ENCODE results near the gene CTNNA2.

The CTNNA2 gene

GRCh38 chr2:80496346-80496745 is 983.5 kb downstream of the CTNNA2 start:
- DNase-seq (ENCODE audit: low read depth), result no peak

GRCh38 chr2:80496775-80497174 is 983.9 kb downstream of the CTNNA2 start:
- no peak for DNase-seq (ENCODE audit: low read depth)

GRCh38 chr2:80499095-80499494 is 986.2 kb downstream of the CTNNA2 start:
- peak; percentile 2 for DNase-seq (ENCODE audit: low read depth)

- DNase-seq (ENCODE audit: low read depth), result no peak
Observed at GRCh38 chr2:80501874-80502624, 989.2 kb downstream of the CTNNA2 start.

GRCh38 chr2:80506563-80506962 is 993.7 kb downstream of the CTNNA2 start:
- DNase-seq (ENCODE audit: low read depth), result no peak

- no peak for DNase-seq (ENCODE audit: low read depth)
Observed at GRCh38 chr2:80510716-80511115, 997.9 kb downstream of the CTNNA2 start.

- DNase-seq (ENCODE audit: low read depth), result no peak
Observed at GRCh38 chr2:80515964-80516363, 1003.1 kb downstream of the CTNNA2 start.

- no peak for DNase-seq (ENCODE audit: low read depth)
Observed at GRCh38 chr2:80517316-80517715, 1004.5 kb downstream of the CTNNA2 start.

- no peak for DNase-seq (ENCODE audit: low read depth)
Observed at GRCh38 chr2:80519121-80519643, 1006.3 kb downstream of the CTNNA2 start.

GRCh38 chr2:80519699-80520291 is 1006.9 kb downstream of the CTNNA2 start:
- no peak for DNase-seq (ENCODE audit: low read depth)

GRCh38 chr2:80525152-80525551 is 1012.3 kb downstream of the CTNNA2 start:
- no peak for DNase-seq (ENCODE audit: low read depth)

- DNase-seq (ENCODE audit: low read depth), result no peak
Observed at GRCh38 chr2:80527119-80527518, 1014.3 kb downstream of the CTNNA2 start.

GRCh38 chr2:80529466-80530165 is 1016.8 kb downstream of the CTNNA2 start:
- no peak for DNase-seq (ENCODE audit: low read depth)

GRCh38 chr2:80530442-80531064 is 1017.7 kb downstream of the CTNNA2 start:
- DNase-seq (ENCODE audit: low read depth), result no peak

- DNase-seq (ENCODE audit: low read depth), result no peak
Observed at GRCh38 chr2:80531319-80531718, 1018.5 kb downstream of the CTNNA2 start.

- no peak for DNase-seq (ENCODE audit: low read depth)
Observed at GRCh38 chr2:80545420-80546210, 1032.8 kb downstream of the CTNNA2 start.

- no peak for DNase-seq (ENCODE audit: low read depth)
Observed at GRCh38 chr2:80546766-80547165, 1033.9 kb downstream of the CTNNA2 start.

- no peak for DNase-seq (ENCODE audit: low read depth)
Observed at GRCh38 chr2:80547344-80547743, 1034.5 kb downstream of the CTNNA2 start.

- no peak for DNase-seq (ENCODE audit: low read depth)
Observed at GRCh38 chr2:80548469-80548868, 1035.6 kb downstream of the CTNNA2 start.

- DNase-seq (ENCODE audit: low read depth), result no peak
Observed at GRCh38 chr2:80549901-80550300, 1037.0 kb downstream of the CTNNA2 start.

GRCh38 chr2:80560326-80560725 is 1047.5 kb downstream of the CTNNA2 start:
- DNase-seq (ENCODE audit: low read depth), result no peak

GRCh38 chr2:80568011-80568410 is 1055.2 kb downstream of the CTNNA2 start:
- DNase-seq (ENCODE audit: low read depth), result no peak

All from CMK (cell line).